Spleen (tissue), 7 donors: ENCODE data around the gene IL1RAPL1.

ENCODE experiments used
- POLR2A ChIP-seq, 3 donors: fragments of 450-650 bp; IDR thresholded peaks; one replicate each; pipeline ENCODE4 v1.5.1; 2017; ENCODE audit warnings: antibody characterized with exemption in 3 of 3, mild to moderate bottlenecking in 1 of 3
- POLR2AphosphoS5 ChIP-seq, 3 donors: sonication (generic); formaldehyde crosslinking; IDR thresholded peaks; one replicate each; pipeline ENCODE4 v1.5.1; 2017; ENCODE audit warnings: antibody characterized with exemption in 3 of 3
- TF ChIP-seq, protein P1 (sequence below), 11 experiments: fragments of 200-600 bp in 7 of 11; fragments of 450-650 bp in 4 of 11; sonication (generic) in 4 of 11; IDR thresholded peaks in 8 of 11; conservative IDR thresholded peaks in 3 of 11; 1 replicate in 7 of 11; 2 replicates in 4 of 11; pipeline versions ENCODE4 v1.4.0 to v1.8.0; 2016 to 2021; ENCODE audit warnings: antibody characterized with exemption in 11 of 11, inconsistent platforms in 4 of 11, mild to moderate bottlenecking in 1 of 11
- donor health status: DM: no; HTN: no; CAD: no; lungs with moderate emphysema.
- donor health status: DM: no; HTN: no; CAD: no.
- donor health status: DM: no; HTN: no; CAD: no.

DNA sequence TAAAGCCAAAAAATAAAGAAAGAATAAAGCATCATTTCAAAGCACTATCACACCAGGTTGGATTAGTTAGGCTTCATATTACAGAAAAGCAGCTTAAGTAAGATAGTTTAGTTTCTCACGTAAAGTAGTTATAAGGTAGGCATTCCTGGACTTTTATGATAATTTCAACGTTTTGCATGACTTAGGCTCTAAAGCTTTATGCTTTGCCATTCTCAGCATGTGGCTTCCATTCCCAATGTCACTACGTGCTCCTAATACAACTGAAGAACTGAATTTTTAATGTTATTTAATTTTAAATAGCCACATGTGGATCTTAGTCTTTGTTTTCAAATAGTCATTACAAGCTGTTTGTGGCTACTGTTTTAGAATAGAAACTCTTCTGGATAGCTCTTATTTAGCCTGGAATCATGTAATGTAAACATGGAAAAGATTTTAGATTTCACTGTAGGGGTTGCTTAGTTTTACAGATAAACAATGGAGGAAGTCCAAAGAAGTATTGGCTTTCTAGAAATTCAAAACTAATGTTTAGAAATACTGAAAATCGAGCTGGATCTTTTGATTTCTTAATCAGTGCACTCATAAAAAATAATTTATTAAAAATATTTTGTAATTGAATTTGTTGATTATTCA, 710.0 kb downstream of the IL1RAPL1 start:
- no peak for TF ChIP-seq POLR2AphosphoS5 (IDR thresholded peaks at IDR 0.05)
- TF ChIP-seq, protein P1, sequence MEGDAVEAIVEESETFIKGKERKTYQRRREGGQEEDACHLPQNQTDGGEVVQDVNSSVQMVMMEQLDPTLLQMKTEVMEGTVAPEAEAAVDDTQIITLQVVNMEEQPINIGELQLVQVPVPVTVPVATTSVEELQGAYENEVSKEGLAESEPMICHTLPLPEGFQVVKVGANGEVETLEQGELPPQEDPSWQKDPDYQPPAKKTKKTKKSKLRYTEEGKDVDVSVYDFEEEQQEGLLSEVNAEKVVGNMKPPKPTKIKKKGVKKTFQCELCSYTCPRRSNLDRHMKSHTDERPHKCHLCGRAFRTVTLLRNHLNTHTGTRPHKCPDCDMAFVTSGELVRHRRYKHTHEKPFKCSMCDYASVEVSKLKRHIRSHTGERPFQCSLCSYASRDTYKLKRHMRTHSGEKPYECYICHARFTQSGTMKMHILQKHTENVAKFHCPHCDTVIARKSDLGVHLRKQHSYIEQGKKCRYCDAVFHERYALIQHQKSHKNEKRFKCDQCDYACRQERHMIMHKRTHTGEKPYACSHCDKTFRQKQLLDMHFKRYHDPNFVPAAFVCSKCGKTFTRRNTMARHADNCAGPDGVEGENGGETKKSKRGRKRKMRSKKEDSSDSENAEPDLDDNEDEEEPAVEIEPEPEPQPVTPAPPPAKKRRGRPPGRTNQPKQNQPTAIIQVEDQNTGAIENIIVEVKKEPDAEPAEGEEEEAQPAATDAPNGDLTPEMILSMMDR (IDR thresholded peaks at IDR 0.05 in 8 of 11, conservative IDR thresholded peaks at IDR 0.05 in 3 of 11), result no peak
- TF ChIP-seq POLR2A (IDR thresholded peaks at IDR 0.05), result no peak
